Aorta (tissue), 5 donors: Measurements from ENCODE around the gene PPP1R1B. TPM values are rescaled to one million over a fixed set of nuclear protein-coding genes. Genes with fewer than 3 reads are reported as not detected.

Source experiments
- ATAC-seq: fragments of 200-7000 bp; cut with Tn5 transposase; one replicate; pipeline ENCODE4 v1.9.1; 2022; ENCODE audit warnings: moderate library complexity; ENCODE audit not compliant: low FRiP score
- DNase-seq, 2 donors: peaks; one replicate each; pipeline ENCODE4 v3.0.0-alpha.2; 2020
- H3K27ac ChIP-seq, 2 donors: one replicate each; pipeline ENCODE4 v1.5.1; 2013; ENCODE audit warnings: low read length in 2 of 2, mild to moderate bottlenecking in 2 of 2, moderate library complexity in 2 of 2, control low read depth in 1 of 2, inconsistent platforms in 1 of 2, low read depth in 1 of 2
- H3K27me3 ChIP-seq, 2 donors: one replicate each; pipeline ENCODE4 v1.6.1; 2013; ENCODE audit warnings: control low read depth in 1 of 2, low read length in 1 of 2, mild to moderate bottlenecking in 1 of 2, moderate library complexity in 1 of 2; ENCODE audit not compliant: insufficient read depth in 2 of 2, control insufficient read depth in 1 of 2
- H3K36me3 ChIP-seq, 2 donors: one replicate each; pipeline ENCODE4 v1.6.1; 2013; ENCODE audit warnings: control low read depth in 1 of 2, low read length in 1 of 2, mild to moderate bottlenecking in 1 of 2; ENCODE audit not compliant: insufficient read depth in 2 of 2, control insufficient read depth in 1 of 2
- H3K4me1 ChIP-seq, 2 donors: one replicate each; pipeline ENCODE4 v1.6.1; 2013; ENCODE audit warnings: low read length in 2 of 2, control low read depth in 1 of 2, mild to moderate bottlenecking in 1 of 2, moderate library complexity in 1 of 2; ENCODE audit not compliant: insufficient read depth in 2 of 2, control insufficient read depth in 1 of 2
- H3K4me3 ChIP-seq, 2 donors: one replicate each; pipeline ENCODE4 v1.5.1; 2013; ENCODE audit warnings: low read length in 2 of 2, control low read depth in 1 of 2, mild to moderate bottlenecking in 1 of 2
- H3K9me3 ChIP-seq: one replicate; pipeline ENCODE4 v1.6.1; 2013; ENCODE audit warnings: mild to moderate bottlenecking, low read length; ENCODE audit not compliant: control insufficient read depth
- WGBS, 2 donors: extraction: QIAGEN DNeasy Blood & Tissue Kit; methylation state at CpG; one replicate each; pipeline ENCODE4 v1.1.7; 2013; 5-methylcytosine and 5-hydroxymethylcytosine counted together
- intact Hi-C, 2 donors: fragments of 100-400 bp; cut with DNase I; formaldehyde crosslinking; loops; one replicate each; pipeline versions ENCODE4 v1.14.2 to v1.15.0; 2022
- polyA plus RNA-seq, 2 donors: library from polyadenylated mRNA; stranded (reverse); fragments of 200-250 nt; gene quantifications; one replicate each; pipeline ENCODE4 v1.2.3, GENCODE V29; 2013
- total RNA-seq, 2 donors: library from RNA; stranded (reverse); fragmentation: NEBNext Ultra II Directional; extraction: Animal tissue kit (Norgen Biotek cat#: 25700); gene quantifications; one replicate each; pipeline ENCODE4 v1.2.1, GENCODE V29; 2021
- donor health status: healthy with polysubstance abuse.
- donor health status: Bipolar disorder and iron deficiency.
- donor health status: DM: no; HTN: no; CAD: no.
- donor health status: DM: no; HTN: no; CAD: no.
- donor health status: DM: yes; HTN: yes; CAD: no.

Gene PPP1R1B
- total and polyA plus RNA-seq, 4 donors, result 1.0 to 13.5 (median 2.5) TPM; not detected in 1

DNA sequence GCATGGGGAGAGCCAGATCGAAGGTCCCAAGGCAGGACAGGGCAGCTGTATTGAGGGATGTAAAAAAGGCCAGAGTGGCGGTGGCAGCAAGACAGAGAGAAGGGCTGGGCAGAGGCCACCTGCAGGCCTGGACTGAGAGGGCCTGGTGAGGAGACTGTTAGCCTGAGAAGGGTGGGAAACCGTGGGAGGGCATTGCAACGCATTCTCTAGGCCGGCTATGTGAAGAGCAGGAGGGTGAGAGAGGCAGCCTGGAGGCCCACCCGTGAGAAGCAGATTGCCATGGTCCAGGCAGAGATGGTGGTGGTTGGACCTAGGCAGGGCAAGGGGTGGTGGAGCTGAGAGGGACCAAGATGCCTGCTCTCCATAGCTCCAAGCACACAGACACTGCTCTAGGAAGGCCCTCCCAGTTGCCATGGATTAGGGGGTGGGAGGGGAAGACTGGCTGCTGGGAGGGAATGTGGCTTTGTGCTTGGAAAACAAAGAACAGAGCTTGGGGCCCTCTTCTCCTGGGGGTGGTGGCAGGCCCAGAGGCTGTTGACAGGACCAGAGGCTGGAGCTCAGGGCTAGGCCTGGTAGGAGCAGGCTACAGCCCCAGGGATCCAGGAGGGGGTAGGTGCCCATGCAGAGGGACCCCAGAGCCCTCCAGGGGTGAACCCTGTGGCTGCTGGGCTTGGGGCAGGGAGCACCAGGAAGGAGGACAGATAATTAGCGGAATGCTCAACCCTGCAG lies 26.0 kb downstream of the PPP1R1B start:
- intact Hi-C loops, result no loop called here
- H3K36me3 ChIP-seq, result no peaks in the 10 kb centered on the region
- H3K27me3 ChIP-seq, result no peaks in the 10 kb centered on the region
- H3K9me3 ChIP-seq, result no peaks in the 10 kb centered on the region
- H3K27ac ChIP-seq, result no peak overlapping the region
- WGBS, 2 donors, result 59 to 63% methylated on average over 7 of the region's 7 CpGs
- DNase-seq (no peak), ATAC-seq (peak; percentile 4)
- H3K4me3 ChIP-seq, result no peak overlapping the region
- H3K4me1 ChIP-seq, result no peaks in the 10 kb centered on the region

DNA sequence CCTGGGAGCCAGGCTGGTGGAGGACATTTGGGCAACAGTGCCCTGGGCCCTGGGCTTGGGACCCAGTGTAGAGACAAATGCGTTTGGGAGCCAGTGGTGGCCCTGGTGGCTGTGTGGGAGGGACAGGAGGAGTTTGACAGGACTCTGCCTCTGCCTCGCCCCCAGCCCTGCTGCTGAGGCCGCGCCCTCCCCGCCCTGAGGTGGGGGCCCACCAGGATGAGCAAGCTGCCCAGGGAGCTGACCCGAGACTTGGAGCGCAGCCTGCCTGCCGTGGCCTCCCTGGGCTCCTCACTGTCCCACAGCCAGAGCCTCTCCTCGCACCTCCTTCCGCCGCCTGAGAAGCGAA lies 26.5 kb downstream of the PPP1R1B start:
- intact Hi-C loops, result no loop called here
- Histone ChIP-seq H3K27ac (no peak overlapping the region), H3K4me1 (no peaks in the 10 kb centered on the region), H3K27me3 (no peaks in the 10 kb centered on the region), H3K36me3 (no peaks in the 10 kb centered on the region), H3K9me3 (no peaks in the 10 kb centered on the region), H3K4me3 (no peak overlapping the region)
- no peak for DNase-seq
- WGBS, 2 donors, result 77 to 83% methylated on average over 9 to 12 of the region's 12 CpGs
- peak; percentile 17 for ATAC-seq

DNA sequence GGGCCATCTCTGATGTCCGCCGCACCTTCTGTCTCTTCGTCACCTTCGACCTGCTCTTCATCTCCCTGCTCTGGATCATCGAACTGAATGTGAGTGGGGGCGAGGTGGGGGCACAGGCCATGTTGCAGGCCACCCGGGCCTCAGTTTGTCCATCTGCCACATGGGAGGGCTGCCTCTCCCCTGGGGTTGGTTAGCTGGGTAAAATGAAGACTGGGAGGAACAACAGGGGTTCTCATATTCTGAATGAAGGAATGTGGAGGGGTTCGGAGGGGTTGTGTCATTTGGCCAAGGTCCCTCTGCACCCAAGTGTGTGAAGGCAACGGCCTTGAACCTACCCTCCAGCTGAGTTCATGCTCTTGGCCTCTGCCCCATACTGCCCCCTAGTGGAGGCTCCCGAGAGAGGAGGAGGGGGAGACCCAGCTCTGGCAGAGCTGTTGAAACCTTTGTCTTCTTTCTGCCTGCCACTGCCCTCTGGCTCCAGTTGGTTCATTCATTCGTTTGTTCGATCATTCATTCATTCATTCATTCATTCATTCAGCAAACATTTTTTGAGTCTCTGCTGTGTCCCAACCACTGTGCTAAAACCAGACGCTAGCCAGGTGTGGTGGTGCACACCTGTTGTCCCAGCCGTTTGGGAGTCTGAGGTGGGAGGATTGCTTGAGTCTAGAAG lies 27.0 kb downstream of the PPP1R1B start:
- no peak overlapping the region for H3K27ac ChIP-seq

DNA sequence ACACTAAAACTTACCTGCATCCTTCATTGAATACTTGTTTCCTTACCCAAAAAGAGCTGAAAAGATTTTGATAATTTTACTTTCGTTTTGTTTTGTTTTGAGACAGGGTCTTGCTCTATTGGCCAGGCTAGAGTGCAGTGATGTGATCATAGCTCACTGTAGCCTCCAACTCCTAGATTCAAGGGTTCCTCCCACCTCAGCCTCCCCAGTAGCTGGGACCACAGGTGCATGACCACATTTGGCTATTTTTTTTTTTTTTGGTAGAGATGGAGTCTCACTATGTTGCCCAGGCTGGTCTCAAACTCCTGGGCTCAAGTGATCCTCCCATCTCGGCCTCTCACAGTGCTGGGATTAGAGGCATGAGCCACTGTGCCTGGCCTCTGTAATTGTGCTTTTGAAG lies 28.4 kb downstream of the PPP1R1B start:
- Histone ChIP-seq H3K36me3 (no peaks in the 10 kb centered on the region), H3K4me3 (no peak overlapping the region), H3K9me3 (no peaks in the 10 kb centered on the region), H3K27me3 (no peaks in the 10 kb centered on the region), H3K4me1 (no peaks in the 10 kb centered on the region), H3K27ac (no peak overlapping the region)
- 88 to 90% methylated on average over 2 of the region's 2 CpGs for WGBS, 2 donors
- DNase-seq (no peak), ATAC-seq (no peak)
- intact Hi-C loops, result no loop called here

More for the DNA sequence above, 27.0 kb downstream of the PPP1R1B start:
- intact Hi-C loops, result no loop called here
- DNase-seq (peak; percentile 77 to 91), ATAC-seq (no peak)
- Histone ChIP-seq H3K27me3 (no peaks in the 10 kb centered on the region), H3K4me1 (no peaks in the 10 kb centered on the region), H3K9me3 (no peaks in the 10 kb centered on the region), H3K4me3 (no peak overlapping the region), H3K36me3 (no peaks in the 10 kb centered on the region)
- WGBS, 2 donors, result 67 to 68% methylated on average over 13 to 14 of the region's 14 CpGs

DNA sequence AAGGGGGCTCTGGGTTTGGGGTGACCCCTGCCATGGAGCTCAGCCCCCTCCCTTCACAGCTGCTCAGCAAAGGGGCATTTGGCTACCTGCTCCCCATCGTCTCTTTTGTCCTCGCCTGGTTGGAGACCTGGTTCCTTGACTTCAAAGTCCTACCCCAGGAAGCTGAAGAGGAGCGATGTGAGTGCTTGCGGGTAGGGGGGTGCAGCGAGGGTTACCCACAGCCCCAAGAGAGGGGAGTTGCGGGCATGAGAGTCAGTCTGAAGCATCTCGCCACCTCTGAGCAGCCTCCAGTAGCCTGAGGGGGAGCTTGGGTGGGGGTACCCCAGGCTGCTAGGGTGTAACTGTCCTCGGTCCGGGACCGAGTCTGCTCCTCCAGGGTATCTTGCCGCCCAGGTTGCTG lies 31.6 kb downstream of the PPP1R1B start:
- ATAC-seq (no peak), DNase-seq (no peak)
- H3K9me3 ChIP-seq, result no peaks in the 10 kb centered on the region
- no peak overlapping the region for H3K27ac ChIP-seq
- no peaks in the 10 kb centered on the region for H3K4me1 ChIP-seq
- H3K4me3 ChIP-seq, result no peak overlapping the region
- WGBS, 2 donors, result 93% methylated on average over 11 of the region's 11 CpGs
- H3K27me3 ChIP-seq, result no peaks in the 10 kb centered on the region
- intact Hi-C loops, result no loop called here
- H3K36me3 ChIP-seq, result peaks cover 0 to 3% of the 10 kb centered on the region in 2 donors

DNA sequence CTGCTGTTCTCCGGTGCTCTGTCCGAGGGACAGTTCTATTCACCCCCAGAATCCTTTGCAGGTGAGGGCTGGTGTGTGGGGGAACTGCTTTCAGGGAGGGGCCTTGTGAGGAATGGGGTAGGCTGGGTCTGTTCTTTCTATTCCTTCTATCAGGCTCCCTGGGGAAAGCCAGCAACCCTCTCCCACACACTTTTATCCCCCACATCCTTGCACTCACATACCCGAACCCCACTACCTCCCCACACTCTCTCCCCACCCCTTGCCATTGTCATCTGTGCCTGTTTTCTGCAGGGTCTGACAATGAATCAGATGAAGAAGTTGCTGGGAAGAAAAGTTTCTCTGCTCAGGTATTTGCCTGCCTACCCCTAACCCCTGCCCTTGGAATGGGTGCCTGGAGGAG lies 32.0 kb downstream of the PPP1R1B start:
- no peaks in the 10 kb centered on the region for H3K27me3 ChIP-seq
- no peak overlapping the region for H3K4me3 ChIP-seq
- H3K36me3 ChIP-seq, result peaks cover 0 to 3% of the 10 kb centered on the region in 2 donors
- no peak for DNase-seq
- H3K4me1 ChIP-seq, result no peaks in the 10 kb centered on the region
- ATAC-seq, result no peak
- H3K27ac ChIP-seq, result no peak overlapping the region
- intact Hi-C loops, result no loop called here
- WGBS, 2 donors, result 81 to 88% methylated on average over 3 of the region's 3 CpGs
- no peaks in the 10 kb centered on the region for H3K9me3 ChIP-seq

DNA sequence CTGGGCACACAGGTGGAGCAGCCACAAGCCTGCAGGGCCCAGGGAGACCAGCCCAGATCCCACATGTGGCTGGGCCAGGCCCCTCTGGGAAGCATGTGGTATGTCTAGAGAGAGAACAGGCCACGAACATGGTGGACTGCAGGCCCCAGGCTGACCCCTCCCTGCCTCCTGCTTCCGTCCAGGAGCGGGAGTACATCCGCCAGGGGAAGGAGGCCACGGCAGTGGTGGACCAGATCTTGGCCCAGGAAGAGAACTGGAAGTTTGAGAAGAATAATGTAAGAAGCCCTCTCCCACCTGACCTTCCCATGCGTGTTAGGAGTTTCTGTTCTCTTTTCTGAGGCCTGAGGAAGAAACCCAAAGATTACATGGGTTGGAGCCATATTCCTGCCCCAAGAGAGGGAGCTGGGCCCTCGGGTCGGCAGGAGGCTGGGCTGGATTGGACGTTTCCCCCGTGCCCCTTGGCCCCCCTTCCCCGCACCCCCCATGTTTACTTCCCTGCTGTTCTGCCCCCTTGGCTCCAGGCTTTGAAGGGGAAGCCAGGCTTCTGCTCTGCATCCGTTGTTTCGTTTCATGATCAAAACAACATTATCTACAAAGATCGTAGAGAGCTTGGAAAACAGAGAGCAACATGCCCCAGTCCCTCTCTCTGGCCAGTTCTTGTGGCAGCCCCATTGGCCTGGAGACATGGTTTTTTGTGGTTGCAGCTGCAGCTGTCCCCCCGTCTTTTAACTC lies 32.7 kb downstream of the PPP1R1B start:
- H3K4me1 ChIP-seq, result no peaks in the 10 kb centered on the region

DNA sequence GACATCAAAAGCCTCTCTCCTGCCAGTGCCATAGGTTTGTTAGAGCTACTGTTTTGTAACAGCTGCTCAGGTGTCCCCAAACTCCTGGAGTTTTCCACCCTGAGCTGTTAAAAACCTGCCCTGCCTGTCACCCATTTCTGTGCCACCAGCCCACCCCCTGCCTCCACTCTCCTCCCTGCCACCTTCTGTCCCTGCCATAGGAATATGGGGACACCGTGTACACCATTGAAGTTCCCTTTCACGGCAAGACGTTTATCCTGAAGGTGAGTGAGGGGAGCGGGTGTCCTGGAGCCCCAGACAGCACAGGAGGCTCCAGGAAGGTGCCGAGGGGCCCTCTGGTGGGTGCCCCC lies 33.2 kb downstream of the PPP1R1B start:
- intact Hi-C loops, result no loop called here
- no peak overlapping the region for H3K27ac ChIP-seq

More for the DNA sequence above, 32.7 kb downstream of the PPP1R1B start:
- no peak for DNase-seq
- WGBS, 2 donors, result 72 to 79% methylated on average over 11 to 15 of the region's 15 CpGs
- no peaks in the 10 kb centered on the region for H3K9me3 ChIP-seq
- peaks cover 0 to 3% of the 10 kb centered on the region in 2 donors for H3K36me3 ChIP-seq
- H3K27ac ChIP-seq, result no peak overlapping the region
- ATAC-seq, result no peak
- intact Hi-C loops, result no loop called here
- H3K27me3 ChIP-seq, result no peaks in the 10 kb centered on the region
- no peak overlapping the region for H3K4me3 ChIP-seq

More for the DNA sequence above, 33.2 kb downstream of the PPP1R1B start:
- H3K36me3 ChIP-seq, result peaks cover 0 to 3% of the 10 kb centered on the region in 2 donors
- ATAC-seq (no peak), DNase-seq (no peak)
- WGBS, 2 donors, result 84 to 85% methylated on average over 5 of the region's 5 CpGs
- H3K27me3 ChIP-seq, result no peaks in the 10 kb centered on the region
- H3K4me1 ChIP-seq, result no peaks in the 10 kb centered on the region
- H3K4me3 ChIP-seq, result no peak overlapping the region
- H3K9me3 ChIP-seq, result no peaks in the 10 kb centered on the region
